Stimulated activated CD4-positive, alpha-beta T cell treated with anti-CD3 and anti-CD28 coated beads, Interleukin-12 subunit alpha, Interleukin-12 subunit beta, amount 100 ng/mL, for 24 hours (primary cell): ENCODE results near the gene B4GALNT3.

Experiments
- DNase-seq, 2 experiments: peaks; one replicate each; pipeline ENCODE4 v3.0.0-alpha.2; 2020; ENCODE audit warnings: low read depth in 2 of 2

Gene B4GALNT3

DNA sequence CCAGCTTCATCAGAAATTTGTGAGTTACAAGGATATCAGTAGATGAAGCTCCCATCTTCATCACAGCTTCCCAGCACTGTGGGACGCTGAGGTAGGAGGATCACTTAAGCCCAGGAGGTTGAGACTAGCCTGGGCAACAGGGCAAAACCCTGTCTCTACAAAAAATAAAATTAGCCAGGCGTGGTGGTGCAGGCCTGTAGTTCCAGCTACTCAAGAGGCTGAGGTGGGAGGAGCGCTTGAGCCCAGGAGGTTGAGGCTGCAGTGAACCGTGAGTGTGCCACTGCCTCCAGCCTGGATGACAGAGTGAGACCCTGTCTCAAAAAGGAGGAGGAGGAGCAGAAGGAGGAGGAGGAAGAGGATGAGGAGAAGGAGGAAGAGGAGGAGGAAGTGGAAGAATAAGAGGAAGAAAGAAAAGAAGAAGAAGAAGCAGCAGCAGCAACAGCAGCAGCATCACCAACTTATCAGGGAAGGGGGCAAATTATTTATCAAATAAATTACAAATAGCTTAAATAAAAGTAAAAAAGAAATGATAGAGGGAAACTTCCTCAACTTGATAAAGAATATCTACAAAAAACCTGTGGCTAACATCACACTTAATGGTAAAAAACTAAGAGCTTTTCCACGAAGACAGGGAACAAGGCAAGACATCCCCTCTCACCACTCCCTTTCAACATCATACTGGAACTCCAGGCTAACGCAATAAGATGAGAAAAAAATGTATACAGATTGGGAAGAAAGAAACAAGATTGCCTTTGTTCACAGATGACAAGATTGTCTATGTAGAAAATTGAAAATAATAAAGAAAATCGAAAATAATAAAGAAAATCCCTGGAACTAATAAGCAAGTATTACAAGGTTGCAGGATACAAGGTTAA, 133.9 kb downstream of the B4GALNT3 start:
- no peak for DNase-seq

DNA sequence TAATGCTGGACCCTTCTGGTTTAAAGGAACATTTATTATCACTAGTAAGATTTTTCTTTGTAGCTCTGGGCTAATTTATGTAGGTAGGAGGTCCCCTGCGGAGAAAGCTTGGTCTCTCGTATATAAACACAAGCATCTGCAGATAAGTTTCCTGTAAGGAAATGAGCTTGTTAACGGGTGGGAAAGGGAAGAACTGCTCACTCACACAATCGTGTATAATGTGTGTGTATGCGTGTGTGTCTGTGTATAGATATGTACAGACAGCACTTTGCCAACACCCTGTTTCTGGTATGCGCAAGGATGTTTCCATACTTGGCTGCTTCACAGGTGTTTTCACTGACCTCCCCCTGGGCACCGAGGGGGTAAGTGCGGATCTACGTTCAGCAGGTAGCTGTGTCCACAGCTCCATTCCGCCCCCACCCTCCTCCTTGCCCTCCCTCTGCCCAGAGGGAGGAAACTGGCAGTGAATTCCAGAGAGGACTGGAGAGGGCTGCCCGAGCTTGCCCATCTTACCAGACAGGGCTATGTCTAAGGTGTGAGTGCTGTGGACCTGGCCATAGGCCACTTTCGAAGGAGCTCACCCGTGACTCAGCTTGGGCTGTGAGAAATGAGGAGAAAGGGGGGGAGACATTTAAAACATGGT, 138.3 kb downstream of the B4GALNT3 start:
- DNase-seq, result no peak

- no peak for DNase-seq
These were observed 140.0 kb downstream of the B4GALNT3 start for GRCh38 chr12:599756-600155.

DNA sequence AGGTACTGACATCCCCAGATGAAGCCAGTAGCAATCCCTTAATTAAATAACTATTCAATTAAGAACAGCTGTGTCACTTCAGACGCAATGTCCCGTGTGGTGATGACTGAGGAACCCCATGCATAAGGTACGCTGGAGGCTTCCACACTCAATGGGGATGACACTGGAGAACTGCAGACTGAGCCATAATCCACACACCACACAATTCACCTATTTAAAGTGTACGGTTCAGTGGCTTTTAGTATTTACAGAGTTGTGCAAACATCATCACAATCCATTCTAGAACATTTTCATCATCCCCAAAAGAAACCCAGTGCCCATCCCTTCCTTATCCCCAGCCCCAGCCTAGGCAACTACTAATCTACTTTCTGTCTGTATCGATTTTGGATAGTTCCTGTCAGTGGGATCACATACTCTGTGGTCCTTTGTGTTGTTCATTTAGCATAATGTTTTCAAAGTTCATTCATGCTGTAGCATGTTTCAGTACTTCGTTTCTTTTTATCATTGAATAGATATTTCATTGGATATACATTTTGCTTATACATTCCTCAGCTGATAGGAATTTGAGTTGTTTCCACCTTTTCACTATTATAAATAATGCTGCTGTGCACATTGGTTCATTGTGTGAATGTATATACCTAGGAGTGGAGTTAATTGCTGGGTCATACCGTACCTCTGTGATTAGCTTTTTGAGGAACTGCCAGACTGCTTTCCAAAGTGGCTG, 142.4 kb downstream of the B4GALNT3 start:
- no peak for DNase-seq

DNA sequence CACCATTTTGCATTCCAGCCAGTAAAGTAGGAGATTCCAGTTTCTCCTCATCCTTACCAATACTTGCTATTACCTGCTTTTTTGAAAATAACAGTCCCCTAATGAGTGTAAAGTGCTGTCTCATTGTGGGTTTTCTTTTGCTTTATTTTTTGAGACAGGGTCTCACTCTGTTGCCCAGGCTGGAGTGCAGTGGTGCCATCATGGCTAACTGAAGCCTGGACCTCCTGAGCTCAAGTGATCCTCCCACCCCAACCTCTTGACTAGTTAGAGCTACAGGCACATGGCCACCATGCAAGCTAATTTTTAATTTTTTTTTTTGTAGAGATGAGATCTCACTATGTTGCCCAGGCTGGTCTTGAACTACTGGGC, 142.9 kb downstream of the B4GALNT3 start:
- no peak for DNase-seq

GRCh38 chr12:604956-605355, 145.2 kb downstream of the B4GALNT3 start:
- DNase-seq, result no peak

DNA sequence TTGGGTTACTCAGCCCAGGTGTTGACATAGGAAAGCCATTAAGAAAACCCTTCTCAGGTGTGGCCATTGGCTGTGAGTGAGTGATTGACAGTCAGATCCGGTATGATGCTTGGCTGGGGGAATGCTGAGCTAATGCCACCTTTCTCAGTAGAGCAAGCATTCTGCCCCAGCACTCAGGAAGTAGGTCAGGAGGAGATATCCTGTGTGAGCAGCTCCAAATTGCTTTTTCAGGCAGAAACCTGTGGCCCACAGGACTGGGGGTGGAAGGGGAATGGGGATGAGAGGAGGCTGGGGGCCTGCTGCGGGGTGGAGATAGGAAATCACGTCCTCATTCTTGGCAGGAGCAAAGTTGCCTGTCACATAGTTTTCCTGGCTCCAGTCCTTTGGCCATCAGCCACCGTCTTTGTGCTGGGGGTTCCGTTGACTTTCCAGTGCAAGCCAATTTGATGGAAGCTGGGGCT, 147.8 kb downstream of the B4GALNT3 start:
- no peak for DNase-seq

- no peak for DNase-seq
These were observed 148.7 kb downstream of the B4GALNT3 start for GRCh38 chr12:608413-608812.

GRCh38 chr12:608921-609320, 149.2 kb downstream of the B4GALNT3 start:
- no peak for DNase-seq

- DNase-seq, result no peak
These were observed 152.0 kb downstream of the B4GALNT3 start for GRCh38 chr12:611721-612120.

DNA sequence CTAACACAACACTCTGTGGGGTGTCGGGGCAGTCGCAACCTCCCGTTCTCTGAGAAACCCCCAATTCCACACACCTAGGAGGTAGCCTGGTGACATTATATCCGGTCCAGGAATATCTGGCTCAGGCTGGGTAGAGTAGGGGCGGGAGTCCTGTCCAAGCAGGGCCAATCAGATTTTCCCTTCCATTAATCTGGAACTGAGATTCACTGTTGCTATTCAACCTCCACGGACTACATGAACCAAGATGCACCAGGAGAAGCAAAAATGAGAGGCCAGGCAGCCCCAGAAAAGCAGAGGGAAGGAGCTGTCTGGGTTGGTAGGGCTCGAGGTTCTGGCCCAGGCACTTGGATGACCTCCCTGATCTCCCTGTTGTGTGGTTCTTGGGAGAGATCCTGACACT, 152.6 kb downstream of the B4GALNT3 start:
- no peak for DNase-seq

DNA sequence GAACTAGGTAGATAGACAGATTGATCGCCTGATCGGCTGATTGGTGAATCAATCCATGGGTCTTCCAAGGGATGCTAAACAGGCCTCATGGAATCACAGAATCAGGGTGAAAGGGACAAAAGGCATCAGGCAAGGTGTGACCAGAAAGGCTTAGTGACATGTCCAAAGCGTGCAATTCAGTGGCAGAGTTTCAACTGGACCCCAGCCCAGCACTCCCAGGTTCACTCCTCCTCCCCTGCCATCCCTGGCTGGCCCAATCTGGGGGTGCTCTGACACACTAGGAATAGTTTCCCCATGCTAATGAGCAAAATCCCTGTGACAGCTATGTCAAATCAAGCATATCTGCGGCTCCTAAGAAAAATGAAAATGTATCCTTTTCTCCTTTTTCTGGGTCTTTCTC, 153.1 kb downstream of the B4GALNT3 start:
- no peak for DNase-seq
